NCI-H1694 (cell line): Measurements from ENCODE around the gene TNIK.

ENCODE experiments used
- DNase-seq: peaks from one replicate; lab custom pipeline; 2025; lab: John Stamatoyannopoulos, UW

TNIK gene

DNA sequence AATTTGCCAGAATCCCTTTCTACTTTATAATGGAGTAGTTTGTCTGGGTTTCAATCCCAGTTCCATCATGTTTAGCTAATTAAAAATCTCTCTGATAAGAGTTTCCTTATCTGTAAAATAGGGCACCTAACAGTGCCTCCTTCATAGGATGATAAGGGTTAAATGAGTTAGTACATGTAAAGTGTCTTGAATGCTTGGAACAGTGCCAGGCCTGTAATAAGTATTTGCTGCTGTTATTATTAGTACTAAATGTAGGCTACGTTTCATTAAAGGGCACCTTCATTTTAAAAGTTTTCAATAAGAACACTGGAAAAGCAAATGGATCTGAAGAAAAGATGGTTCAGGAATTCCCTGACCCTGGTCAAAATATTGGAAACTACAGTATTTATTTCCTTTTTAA is 421.9 kb downstream of the TNIK start:
- DNase-seq: no peak

DNA sequence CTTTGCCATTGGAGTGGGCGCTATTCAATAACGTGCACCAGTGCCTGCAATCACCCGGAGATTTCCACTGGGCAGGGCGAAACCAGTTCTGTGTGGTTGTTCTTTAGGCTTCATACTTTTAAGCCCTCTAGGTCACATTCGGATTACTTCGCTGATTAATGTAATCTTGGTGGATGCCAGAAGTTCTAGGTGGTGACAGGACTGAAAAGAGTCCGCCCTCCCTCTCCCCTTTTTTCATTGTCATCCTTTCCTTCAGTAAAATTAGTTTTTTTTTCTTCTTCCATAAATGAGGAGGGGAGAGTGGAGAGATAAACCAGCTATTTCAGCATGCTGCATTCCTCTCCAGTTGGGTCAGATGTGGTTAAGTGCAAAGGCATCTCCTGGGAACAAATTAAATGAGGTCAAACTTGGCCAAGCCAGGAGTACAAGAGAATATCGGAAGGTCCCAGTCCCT is 431.4 kb downstream of the TNIK start:
- no peak for DNase-seq

DNA sequence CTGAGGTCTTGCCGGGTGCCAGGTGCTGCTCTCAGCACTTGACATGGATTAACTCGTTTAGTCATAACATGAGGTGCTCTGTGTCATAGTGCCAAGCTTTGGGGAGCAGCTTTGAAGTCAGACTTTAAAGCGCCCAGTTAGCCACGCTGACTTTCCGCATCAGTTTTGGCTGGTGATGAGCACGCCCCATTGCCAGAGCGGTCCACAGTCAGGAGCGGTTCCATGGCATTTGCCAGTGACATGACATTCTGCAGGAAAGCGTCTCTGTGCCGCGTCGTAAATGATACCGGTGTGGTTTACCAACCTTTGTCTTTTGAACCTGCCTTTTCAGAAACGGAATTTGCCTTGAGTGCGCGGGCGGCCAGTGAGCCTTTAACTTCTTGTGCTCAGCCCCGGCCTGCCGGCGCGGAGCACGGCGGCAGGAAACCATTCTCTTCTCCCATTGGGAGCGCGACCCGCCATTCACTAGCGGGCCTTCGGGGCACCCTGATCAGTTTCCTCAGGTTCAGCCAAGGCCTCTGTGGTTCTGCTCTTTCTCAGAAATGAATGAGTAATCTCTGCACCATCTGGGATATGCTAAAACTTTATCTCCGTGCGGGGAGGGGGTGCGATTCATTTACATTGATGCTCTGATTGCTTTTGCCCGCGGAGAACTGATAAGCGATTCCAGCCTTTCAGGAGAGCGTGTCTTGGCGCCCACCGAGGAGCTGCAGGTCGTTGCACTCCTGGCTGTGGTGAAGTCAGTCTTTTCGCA is 432.0 kb downstream of the TNIK start:
- DNase-seq: no peak

DNA sequence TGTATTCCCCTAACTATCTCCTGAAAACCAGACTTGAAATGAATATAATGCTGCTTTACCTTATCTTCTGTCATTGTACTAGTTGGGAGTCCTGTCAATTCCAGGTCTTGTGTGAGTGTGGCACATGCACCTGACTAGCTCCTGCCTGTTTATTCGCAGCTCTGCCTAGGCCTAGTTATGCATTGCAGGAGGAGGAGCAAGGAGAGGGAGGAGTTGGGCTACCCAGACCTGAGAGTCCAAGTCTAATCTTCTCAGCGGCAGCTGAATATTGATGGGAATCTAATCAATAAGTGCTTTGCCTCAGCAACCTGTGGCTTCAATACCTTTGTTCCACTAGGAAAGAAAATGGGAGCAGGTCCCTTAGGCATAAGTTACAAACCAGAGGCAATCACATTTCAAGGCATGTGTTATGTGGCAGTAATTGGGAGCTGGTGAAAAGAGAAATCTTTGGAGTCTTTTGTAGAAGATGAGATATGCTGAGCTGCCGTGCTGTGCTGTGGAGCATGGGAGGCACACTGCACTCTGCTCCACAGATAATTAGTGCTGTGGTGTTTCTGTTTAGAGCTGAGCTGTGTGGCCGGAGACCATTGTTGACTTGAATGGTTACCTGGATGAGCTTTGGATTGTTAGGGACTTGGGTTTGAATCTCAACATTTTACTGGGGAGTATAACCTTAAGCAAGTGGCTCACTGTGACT is 433.5 kb downstream of the TNIK start, which contains the start of gene SLC2A2:
TSS of gene SLC2A2 (minus strand) at position 124 of the 697 bp plus-strand sequence. CDS start at position 74, 50 bp downstream.
- DNase-seq: no peak

DNA sequence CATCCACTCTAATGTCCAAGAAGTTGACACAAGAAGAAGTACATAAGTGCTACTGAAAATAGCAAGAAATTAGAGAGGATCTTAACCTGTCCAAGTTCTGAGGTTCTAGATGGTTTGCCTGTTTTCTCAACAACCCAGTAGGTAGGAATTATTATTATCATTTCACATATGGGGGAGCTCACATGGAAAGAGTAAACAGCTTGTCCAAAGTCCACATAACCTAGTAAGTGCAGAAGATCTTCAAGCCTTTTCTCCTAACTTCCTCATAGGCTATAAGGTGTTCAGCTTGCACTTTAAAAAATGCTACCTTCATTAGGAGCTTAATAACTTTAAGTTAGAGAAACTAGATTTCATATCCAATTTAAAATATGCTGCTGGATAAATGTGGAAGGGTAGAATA is 436.6 kb downstream of the TNIK start:
- DNase-seq: no peak

DNA sequence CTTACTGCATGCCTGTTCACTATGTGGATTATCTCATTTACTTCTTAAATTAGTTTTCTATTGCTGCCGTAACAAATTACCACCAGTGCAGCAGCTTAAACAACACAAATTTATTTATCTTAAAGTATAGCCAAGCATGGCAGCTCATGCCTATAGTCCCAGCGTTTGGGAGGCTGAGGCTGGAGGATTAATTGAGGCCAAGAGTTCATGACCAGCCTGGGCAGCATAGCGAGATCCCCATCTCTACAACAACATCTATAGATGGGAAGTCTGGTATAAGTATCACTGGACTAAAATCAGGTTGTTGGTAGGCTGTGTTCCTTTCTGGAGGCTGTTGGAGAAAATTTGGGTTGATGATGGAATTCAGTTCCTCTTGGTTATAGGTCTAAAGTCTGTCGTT is 438.8 kb downstream of the TNIK start:
- DNase-seq: no peak

DNA sequence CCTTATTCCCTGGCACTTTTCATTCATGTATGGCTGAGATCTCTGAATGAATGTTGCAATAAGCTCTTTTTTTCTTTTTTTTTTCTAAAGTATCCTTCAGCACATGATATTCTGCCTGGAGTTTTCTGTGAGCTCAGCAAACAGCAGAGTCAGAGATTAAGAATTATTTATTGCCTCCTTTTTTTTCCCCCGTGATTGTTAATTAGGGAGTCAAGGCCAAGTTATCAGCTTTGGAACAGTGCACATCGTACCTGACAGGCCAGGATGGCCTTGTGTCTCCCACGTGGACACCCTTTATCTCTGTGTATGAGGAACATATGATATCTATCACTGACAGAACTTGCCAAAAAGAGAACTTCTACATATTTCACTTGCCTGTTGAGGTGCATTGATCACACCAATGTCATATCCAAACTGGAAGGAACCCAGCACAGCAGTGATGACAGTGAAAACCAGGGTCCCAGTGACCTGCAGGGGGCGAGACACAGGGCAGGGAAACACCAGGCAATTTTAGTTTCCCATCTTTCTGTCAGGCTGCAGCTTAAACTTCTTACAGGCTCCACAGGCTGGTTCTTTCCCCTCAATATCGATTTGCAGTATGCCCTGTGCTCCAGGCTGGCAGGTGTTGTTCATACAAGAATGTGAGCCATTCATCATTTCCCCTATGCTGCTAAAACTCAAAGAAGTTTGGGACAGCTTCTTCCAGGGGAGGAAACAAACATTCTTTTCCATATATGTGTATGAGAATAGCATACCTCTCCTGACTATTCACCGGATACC is 441.9 kb downstream of the TNIK start:
- no peak for DNase-seq

DNA sequence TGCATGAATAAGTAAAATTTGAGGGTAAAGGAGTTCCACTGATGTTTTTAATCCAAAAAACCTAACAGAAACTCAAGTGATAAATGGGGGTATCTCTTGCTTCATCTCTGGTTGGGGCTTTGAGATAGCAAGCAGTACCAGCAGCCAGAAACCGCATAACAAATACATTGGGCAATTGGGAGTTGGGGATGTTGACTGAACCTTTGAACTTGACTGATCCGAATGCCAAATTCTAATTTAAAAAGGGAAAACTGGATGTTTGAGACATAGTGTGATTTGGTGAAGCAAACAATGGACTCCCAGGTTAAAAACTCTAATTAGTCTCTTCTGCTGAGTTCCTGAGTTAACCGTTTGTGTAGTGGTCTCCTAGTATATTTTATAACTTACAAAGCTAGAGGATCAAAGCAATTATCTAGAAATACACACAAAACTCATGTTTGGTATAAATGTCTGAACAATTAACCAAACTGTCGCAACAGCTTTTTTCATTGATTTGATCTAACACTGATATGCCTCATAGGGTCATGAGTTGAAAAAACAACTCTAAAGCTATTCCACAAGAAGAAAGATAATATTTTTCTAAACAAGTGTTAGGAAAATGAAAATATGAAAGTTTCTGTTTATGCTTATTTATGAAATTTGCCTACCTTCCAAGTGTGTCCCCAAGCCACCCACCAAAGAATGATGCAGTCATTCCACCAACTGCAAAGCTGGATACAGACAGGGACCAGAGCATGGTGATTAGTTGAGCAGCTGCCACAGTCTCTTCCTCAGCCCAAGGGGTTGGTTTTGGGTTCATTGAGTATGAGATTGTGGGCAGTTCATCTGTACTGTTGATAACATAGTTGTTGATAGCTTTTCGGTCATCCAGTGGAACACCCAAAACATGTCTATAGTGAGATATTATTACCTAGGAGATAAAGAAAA is 446.1 kb downstream of the TNIK start:
- no peak for DNase-seq

DNA sequence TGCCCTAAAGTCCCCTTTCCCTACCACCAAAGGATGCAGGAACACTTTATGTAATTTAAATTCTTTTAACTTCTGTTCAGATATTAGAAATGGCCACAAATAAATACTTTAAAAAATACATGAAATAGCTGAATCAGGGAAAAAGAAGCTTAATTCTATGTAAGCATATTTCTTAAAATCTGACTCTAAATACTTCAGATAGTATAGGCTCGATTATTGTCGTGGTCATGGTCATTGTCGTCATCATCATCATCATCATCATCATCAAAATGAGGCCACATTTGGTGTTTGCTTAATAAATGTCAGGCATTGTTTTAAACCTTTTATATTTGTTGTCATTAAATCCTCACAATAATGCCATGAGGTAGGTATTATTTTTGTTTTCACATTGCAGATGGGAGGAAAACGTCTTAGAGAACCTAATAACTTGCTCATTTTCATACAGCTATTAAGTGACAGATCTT is 448.3 kb downstream of the TNIK start:
- no peak for DNase-seq
